Liver (tissue), 3 donors: Measurements from ENCODE around the gene TTC39C.

Experiments
- CTCF ChIP-seq: fragments of 150-350 bp; IDR thresholded peaks from 2 replicates; pipeline ENCODE4 v1.5.1; 2017; ENCODE audit warnings: improper control_type of control experiment, low read depth, low read length; ENCODE audit not compliant: missing input control
- EGR1 ChIP-seq, 2 donors: IDR thresholded peaks; 2 replicates each; pipeline ENCODE4 v1.6.1; 2016 to 2018; ENCODE audit warnings: antibody characterized with exemption in 2 of 2, low read depth in 2 of 2
- FOXA1 ChIP-seq: IDR thresholded peaks from 2 replicates; pipeline ENCODE4 v1.6.1; 2016; ENCODE audit warnings: antibody characterized with exemption
- GABPA ChIP-seq, 2 donors: IDR thresholded peaks in 1 of 2; conservative IDR thresholded peaks in 1 of 2; 2 replicates each; pipeline ENCODE4 v1.6.1; 2016; ENCODE audit warnings: antibody characterized with exemption in 2 of 2, mild to moderate bottlenecking in 1 of 2, moderate library complexity in 1 of 2
- HNF4A ChIP-seq, 2 donors: conservative IDR thresholded peaks; 2 replicates each; pipeline ENCODE4 v1.6.1; 2016; ENCODE audit warnings: antibody characterized with exemption in 2 of 2, mild to moderate bottlenecking in 2 of 2
- JUND ChIP-seq, 2 donors: IDR thresholded peaks; 2 replicates each; pipeline ENCODE4 v1.6.1; 2016; ENCODE audit warnings: antibody characterized with exemption in 2 of 2
- REST ChIP-seq: IDR thresholded peaks from 2 replicates; pipeline ENCODE4 v1.6.1; 2016; ENCODE audit warnings: antibody characterized with exemption, mild to moderate bottlenecking
- SP1 ChIP-seq: IDR thresholded peaks from 2 replicates; pipeline ENCODE4 v1.6.1; 2018; ENCODE audit warnings: antibody characterized with exemption, mild to moderate bottlenecking
- TAF1 ChIP-seq: conservative IDR thresholded peaks from 2 replicates; pipeline ENCODE4 v1.6.1; 2016; ENCODE audit warnings: antibody characterized with exemption, mild to moderate bottlenecking
- YY1 ChIP-seq: IDR thresholded peaks from 2 replicates; pipeline ENCODE4 v1.6.1; 2016; ENCODE audit warnings: antibody characterized with exemption, mild to moderate bottlenecking
- ZBTB33 ChIP-seq: IDR thresholded peaks from 2 replicates; pipeline ENCODE4 v1.6.1; 2016; ENCODE audit warnings: antibody characterized with exemption
- TF ChIP-seq, protein P1 (sequence below): IDR thresholded peaks from 2 replicates; pipeline ENCODE4 v1.6.1; 2016; ENCODE audit warnings: antibody characterized with exemption
- donor health status: healthy.
- donor health status: healthy.

- TF ChIP-seq CTCF (no peak), REST (no peak), TAF1 (no peak), HNF4A (conservative IDR thresholded peaks at IDR 0.05) (no peak), GABPA (IDR thresholded peaks at IDR 0.05 in 1 of 2, conservative IDR thresholded peaks at IDR 0.05 in 1 of 2) (no peak), YY1 (no peak), EGR1 (IDR thresholded peaks at IDR 0.05; ENCODE audit: low read depth in 2 of 2) (no peak), ZBTB33 (no peak), SP1 (no peak), FOXA1 (no peak), JUND (IDR thresholded peaks at IDR 0.05) (no peak)
- TF ChIP-seq, protein P1, sequence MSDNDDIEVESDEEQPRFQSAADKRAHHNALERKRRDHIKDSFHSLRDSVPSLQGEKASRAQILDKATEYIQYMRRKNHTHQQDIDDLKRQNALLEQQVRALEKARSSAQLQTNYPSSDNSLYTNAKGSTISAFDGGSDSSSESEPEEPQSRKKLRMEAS, result no peak
These were observed 19.4 kb upstream of the TTC39C start for GRCh38 chr18:23995180-23995579.
